C4-2B (cell line): Measurements from ENCODE around the gene DPYSL4.

Experiments
- ZFX ChIP-seq: fragments of 450-650 bp; IDR thresholded peaks from 2 replicates; pipeline ENCODE4 v1.6.1; 2017
- TF ChIP-seq, protein P1 (sequence below): fragments of 450-650 bp; conservative IDR thresholded peaks from 2 replicates; pipeline ENCODE4 v1.5.1; 2017; ENCODE audit warnings: mild to moderate bottlenecking

DNA sequence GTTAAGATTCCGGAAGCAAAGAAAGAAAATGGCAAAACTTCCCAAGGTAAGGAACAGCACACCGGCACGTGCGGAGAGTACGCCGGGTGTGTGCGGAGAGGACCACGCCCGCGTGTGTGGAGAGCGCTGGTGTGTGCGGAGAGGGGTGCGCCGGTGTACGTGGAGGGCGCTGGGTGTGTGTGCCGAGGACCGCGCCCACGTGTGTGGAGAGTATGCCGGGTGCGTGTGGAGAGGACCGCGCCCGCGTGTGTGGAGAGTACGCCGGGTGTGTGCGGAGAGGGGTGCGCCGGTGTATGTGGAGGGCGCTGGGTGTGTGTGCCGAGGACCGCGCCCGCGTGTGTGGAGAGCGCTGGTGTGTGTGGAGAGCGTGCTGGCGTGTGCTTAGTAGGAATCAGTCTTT, 48.6 kb upstream of the DPYSL4 start:
- TF ChIP-seq, protein P1, sequence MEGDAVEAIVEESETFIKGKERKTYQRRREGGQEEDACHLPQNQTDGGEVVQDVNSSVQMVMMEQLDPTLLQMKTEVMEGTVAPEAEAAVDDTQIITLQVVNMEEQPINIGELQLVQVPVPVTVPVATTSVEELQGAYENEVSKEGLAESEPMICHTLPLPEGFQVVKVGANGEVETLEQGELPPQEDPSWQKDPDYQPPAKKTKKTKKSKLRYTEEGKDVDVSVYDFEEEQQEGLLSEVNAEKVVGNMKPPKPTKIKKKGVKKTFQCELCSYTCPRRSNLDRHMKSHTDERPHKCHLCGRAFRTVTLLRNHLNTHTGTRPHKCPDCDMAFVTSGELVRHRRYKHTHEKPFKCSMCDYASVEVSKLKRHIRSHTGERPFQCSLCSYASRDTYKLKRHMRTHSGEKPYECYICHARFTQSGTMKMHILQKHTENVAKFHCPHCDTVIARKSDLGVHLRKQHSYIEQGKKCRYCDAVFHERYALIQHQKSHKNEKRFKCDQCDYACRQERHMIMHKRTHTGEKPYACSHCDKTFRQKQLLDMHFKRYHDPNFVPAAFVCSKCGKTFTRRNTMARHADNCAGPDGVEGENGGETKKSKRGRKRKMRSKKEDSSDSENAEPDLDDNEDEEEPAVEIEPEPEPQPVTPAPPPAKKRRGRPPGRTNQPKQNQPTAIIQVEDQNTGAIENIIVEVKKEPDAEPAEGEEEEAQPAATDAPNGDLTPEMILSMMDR: no peak
- TF ChIP-seq ZFX: no peak
